ENCODE results near the gene TLR8.
"Not testable (repeated sequence)": the region's sequence is repeated elsewhere in the genome, so short reads cannot be mapped to it uniquely, and the experiment has no call there.

The TLR8 gene

GRCh38 chrX:12963210-12963850 lies 56.9 kb downstream of the TLR8 start:
- DNase-seq (ENCODE audit: low read depth in 1 of 2, low spot score in 1 of 2): not testable (repeated sequence)

GRCh38 chrX:12965131-12965940 lies 58.9 kb downstream of the TLR8 start:
- no peak for DNase-seq (ENCODE audit: low read depth in 1 of 2, low spot score in 1 of 2)

GRCh38 chrX:12966151-12966550 lies 59.7 kb downstream of the TLR8 start:
- DNase-seq (ENCODE audit: low read depth in 1 of 2, low spot score in 1 of 2): no peak

- no peak for DNase-seq (ENCODE audit: low read depth in 1 of 2, low spot score in 1 of 2)
These were observed 61.5 kb downstream of the TLR8 start for GRCh38 chrX:12967711-12968465.

- DNase-seq (ENCODE audit: low read depth in 1 of 2, low spot score in 1 of 2): no peak
These were observed 64.3 kb downstream of the TLR8 start for GRCh38 chrX:12970691-12971202.

GRCh38 chrX:12971282-12972003 lies 65.0 kb downstream of the TLR8 start:
- no peak for DNase-seq (ENCODE audit: low read depth in 1 of 2, low spot score in 1 of 2)

- no peak for DNase-seq (ENCODE audit: low read depth in 1 of 2, low spot score in 1 of 2)
These were observed 65.8 kb downstream of the TLR8 start for GRCh38 chrX:12972243-12972642.

Measured in stimulated activated CD4-positive, alpha-beta T cell treated with anti-CD3 and anti-CD28 coated beads, Interleukin-15, amount 100 ng/mL, for 1 hour (primary cell).